CD4-positive, alpha-beta T cell treated with Interleukin-10 for 1 hour (primary cell): ENCODE measurements around the gene AFP.

Experiments used
- DNase-seq: peaks from one replicate; pipeline ENCODE4 v3.0.0-alpha.2; 2020

AFP gene

GRCh38 chr4:73470728-73471127 lies 34.7 kb downstream of the AFP start:
- no peak for DNase-seq

- DNase-seq: no peak
These were observed 41.2 kb downstream of the AFP start for GRCh38 chr4:73477176-73477575.

- no peak for DNase-seq
These were observed 43.3 kb downstream of the AFP start for GRCh38 chr4:73479323-73479722.

- no peak for DNase-seq
These were observed 45.3 kb downstream of the AFP start, which contains the start of gene AFM for GRCh38 chr4:73481358-73481757. TSS of gene AFM (plus strand) at chr4:73481745. CDS start at chr4:73481776, 31 bp downstream.

- no peak for DNase-seq
These were observed 49.1 kb downstream of the AFP start for GRCh38 chr4:73485085-73485484.

GRCh38 chr4:73485596-73485995 lies 49.6 kb downstream of the AFP start:
- DNase-seq: no peak

GRCh38 chr4:73486497-73486896 lies 50.5 kb downstream of the AFP start:
- DNase-seq: no peak

- no peak for DNase-seq
These were observed 51.2 kb downstream of the AFP start for GRCh38 chr4:73487233-73487632.

GRCh38 chr4:73499996-73500765 lies 64.2 kb downstream of the AFP start:
- DNase-seq: no peak

GRCh38 chr4:73501664-73502265 lies 65.7 kb downstream of the AFP start:
- DNase-seq: no peak

- DNase-seq: no peak
These were observed 69.5 kb downstream of the AFP start for GRCh38 chr4:73505567-73505966.
